Renal cortical epithelial cell (primary cell): ENCODE data around the gene SLC5A10. TPM values are rescaled to one million over a fixed set of nuclear protein-coding genes. Genes with fewer than 3 reads are reported as not detected.
"Not testable (repeated sequence)": the region's sequence is repeated elsewhere in the genome, so short reads cannot be mapped to it uniquely, and the experiment has no call there.

Experiments used
- DNase-seq: peaks from one replicate; pipeline ENCODE4 v3.0.0-alpha.2; 2011; ENCODE audit warnings: low read depth
- total RNA-seq: library from RNA; depleted of rRNA; stranded (reverse); fragments of >200 nt; gene quantifications from 2 replicates; pipeline ENCODE4 v1.2.3, GENCODE V29; 2014

Gene SLC5A10
- total RNA-seq, 1 donor from 2014 or later, result 0.50 TPM

GRCh38 chr17:19017804-19018599, 66.0 kb downstream of the SLC5A10 start:
- no peak for DNase-seq

- DNase-seq, result no peak
These were observed 66.6 kb downstream of the SLC5A10 start for GRCh38 chr17:19018600-19018950.

DNA sequence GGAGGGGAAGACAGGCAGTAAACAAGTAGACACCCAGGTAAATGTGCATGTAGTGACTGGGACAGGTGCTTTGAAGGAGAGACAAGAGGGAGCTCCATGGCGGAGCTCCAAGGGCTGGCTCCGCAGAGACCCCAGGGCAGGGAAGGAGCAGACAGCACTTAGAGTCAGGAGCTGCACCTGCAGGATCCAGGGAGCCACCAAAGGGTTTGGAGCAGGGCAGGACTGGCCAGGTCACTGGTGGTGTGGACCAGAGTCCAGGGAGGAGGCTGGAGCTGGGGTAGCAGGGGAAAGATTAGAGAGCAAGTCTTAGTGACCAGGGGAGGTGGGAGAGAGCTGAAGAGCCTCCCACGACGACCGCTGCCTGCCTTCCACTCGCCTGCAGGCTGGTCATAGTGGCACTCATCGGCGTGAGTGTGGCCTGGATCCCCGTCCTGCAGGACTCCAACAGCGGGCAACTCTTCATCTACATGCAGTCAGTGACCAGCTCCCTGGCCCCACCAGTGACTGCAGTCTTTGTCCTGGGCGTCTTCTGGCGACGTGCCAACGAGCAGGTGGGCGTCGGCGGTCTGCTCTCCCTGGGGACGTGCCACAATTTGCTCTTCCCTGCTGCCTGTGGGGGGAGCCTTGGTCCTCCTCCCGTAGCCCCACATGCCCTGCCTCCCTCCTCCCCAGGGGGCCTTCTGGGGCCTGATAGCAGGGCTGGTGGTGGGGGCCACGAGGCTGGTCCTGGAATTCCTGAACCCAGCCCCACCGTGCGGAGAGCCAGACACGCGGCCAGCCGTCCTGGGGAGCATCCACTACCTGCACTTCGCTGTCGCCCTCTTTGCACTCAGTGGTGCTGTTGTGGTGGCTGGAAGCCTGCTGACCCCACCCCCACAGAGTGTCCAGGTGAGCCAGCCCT, 67.3 kb downstream of the SLC5A10 start:
- no peak for DNase-seq

DNA sequence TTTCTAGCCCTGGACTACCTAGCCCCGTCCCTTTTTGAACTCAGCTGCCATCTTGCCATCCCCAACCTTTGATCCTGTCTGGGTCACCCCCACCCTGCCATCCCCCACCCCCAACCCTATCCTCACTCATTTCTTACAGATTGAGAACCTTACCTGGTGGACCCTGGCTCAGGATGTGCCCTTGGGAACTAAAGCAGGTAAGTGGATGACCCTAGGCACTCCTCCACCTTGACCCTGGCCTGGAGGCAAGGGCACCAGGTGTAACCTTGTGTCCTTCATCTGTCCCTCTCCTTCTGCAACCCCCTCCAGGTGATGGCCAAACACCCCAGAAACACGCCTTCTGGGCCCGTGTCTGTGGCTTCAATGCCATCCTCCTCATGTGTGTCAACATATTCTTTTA, 68.1 kb downstream of the SLC5A10 start:
- DNase-seq, result no peak

- not testable (repeated sequence) for DNase-seq
These were observed 69.2 kb downstream of the SLC5A10 start for GRCh38 chr17:19021011-19021621.

GRCh38 chr17:19021622-19022083, 69.7 kb downstream of the SLC5A10 start:
- DNase-seq, result no peak

GRCh38 chr17:19022128-19022527, 70.2 kb downstream of the SLC5A10 start:
- DNase-seq, result no peak

DNA sequence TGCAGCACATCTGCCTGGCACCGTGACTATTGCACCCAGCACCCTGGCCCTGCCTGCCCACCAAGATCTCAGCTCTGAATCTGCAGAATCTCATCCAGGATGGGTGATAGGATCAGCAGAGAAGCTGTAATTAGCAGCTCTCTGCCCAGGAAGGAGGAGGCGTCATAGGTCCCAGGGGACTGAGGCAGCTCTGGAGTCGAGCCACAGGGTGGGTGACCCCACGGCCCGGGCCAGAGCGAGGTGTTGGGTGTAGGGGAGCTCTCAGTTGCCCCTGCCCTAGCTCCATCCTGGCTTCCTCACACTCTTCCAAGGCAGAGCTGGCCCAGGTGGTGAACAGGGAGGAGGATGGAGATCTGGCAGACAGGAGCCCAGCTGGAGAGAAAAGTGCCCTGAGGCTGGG, 70.8 kb downstream of the SLC5A10 start:
- no peak for DNase-seq

DNA sequence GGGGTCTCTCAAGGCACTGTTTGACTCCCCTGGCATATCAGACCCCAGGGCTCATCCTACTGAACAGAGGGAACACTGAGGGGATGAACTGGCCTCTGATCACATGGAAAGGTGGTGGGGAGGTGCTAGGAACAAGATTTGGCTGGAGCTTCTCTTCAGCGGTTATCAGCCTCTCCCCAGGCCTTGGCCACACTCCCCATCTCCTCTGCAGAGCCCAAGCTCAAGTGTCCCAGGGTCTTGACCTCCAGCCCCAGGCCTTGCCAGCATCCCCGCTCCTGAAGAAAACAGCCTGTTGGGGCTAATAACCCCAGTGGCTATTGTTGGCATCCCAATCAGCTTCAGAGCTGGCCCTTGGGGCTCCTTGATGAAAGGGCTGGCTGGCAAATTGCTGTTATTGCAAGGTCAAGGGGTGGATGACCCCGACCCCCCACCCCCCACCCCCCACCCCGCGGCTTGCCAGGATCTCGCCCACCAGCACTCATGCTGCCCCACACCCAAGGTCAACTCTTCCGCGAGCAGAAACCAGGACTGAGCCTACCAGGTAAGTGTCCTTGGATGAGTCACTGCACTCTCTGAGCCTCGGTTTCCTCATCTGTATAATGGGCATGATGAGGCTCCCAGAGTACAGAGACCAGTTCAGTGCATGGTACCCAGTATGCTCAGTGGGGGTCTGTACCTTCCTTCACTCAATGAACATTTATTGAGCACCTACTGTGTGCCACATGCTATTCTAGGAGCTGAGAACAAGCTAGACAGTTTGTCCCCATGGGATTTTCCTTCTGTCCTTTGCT, 71.4 kb downstream of the SLC5A10 start:
- DNase-seq, result no peak

DNA sequence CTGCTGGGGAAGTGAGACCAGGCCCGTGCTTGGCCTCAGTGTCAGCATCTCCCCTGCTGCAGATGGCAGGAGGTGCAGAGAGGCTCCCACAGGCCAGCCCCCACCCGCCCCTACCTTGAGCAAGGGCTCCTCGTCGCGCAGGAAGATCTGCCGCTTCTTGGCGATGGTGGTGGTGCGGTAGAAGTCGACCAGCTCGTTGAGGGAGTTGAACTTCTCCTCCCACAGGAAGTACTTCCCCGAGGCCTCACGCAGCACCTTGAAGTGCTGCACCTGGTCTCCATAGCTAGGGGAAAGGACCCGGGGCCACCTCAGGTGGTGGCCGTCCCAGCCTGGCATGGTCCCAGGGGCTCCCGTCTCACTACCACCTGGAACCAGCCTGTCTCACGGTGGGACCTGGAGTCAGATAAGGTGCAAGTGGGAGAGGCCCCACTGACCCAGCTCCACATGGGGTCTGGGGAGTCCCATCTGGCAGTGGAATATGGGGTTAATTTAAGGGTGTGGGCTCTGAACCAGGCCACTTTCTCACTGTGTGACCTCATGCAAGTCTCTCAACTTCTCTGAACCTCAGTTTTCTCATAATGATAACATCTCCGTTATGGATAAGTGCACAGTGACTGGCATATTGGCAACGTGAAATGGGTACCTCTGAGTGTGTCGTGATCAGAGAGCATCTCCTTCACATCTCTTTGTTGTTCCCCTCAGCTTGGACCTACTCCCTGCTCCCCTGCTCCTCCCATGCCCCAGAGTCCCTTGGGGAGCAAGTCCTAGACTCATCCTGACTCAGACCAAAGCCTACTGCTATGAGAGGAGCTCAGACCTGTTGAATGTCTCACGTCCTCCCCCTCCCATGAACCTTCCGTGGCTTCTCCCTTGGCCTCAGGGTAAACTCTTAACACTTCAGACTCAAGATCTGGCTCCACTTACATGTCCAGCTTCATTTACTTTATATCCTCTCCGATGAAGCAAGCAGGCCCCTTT, 72.4 kb downstream of the SLC5A10 start:
- DNase-seq, result peak; percentile 19

DNA sequence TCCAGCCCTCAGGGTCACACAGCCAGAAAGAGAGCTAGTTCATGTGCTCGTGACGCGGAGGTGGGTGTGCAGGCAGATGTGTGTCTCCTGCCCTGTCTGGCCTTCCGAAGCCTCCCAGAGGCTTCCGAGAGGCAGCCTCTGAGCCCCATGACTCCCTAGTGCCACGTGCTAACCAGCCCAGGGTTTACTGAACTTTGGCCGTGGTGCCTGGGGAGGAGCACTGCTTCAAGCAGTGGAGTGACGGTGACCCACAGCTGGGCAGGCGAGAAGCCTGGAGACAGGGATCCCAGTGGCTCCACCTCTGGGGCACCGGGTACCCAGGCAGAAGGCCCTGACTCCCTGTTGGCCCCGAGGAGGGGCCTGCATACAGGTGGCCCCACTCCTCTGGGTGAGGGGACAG, 76.7 kb downstream of the SLC5A10 start:
- not testable (repeated sequence) for DNase-seq

- DNase-seq, result not testable (repeated sequence)
These were observed 77.8 kb downstream of the SLC5A10 start for GRCh38 chr17:19029740-19030139.

DNA sequence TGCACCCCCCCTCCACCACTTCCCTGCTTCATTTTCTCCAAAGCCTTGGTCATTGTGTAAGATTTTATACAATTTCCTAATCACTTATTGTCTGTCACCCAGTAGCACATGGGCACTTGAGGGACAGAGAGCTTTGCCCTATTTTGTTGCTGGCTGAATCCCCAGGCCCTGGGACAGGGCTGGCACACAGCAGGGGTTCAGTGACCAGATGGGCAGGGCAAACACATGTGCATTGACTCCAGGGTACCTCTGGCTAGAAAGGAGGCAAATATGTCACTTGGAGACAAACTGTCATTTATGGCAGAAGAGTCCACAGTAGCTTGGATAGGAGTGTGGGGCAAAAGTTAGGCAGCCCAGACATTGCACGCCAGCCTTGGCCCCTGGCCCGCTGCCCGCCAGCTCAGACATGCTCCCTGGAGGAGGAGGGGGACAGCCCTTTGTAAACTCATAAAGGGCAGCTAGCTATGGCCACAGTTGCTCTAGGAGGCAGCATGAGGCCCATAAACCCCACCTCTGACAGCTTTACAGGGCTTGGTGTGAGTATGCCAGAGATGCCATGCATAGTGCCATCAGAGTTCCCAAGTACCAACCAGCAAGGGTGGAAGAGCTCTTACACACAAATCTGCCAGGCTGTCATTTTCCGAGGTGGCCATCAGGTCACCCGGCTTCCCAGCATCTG, 78.9 kb downstream of the SLC5A10 start:
- DNase-seq, result not testable (repeated sequence)

GRCh38 chr17:19031729-19032128, 79.8 kb downstream of the SLC5A10 start:
- not testable (repeated sequence) for DNase-seq

DNA sequence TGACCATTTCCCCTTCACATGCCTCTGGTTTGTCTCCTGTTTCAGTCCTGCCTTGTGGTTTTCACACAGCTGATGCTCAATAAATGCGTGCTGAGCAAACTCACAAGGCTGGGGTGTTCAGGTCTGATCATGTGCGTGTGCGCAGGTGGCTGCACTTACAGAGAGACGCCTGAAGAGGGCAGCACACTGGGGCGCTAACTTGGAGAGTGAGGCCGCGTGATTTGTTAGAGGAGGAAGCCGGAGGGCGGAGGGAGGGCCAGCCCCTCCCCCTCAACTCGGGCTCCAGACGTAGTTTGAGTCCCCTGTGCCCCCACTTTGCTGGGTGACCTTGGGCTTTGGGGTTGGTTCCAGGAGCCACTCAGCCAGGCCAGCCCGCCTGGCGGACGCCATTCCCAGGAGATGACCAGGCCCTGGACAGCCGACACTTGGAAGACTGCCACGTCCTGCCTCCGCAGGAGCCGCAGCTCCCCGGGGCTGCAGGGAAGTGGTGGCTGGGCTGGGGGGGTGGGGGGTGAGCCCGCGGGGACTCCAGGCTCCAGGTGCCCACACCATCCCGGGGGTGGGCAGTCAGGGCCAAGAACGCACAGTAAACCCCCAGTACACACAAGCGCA, 80.5 kb downstream of the SLC5A10 start:
- not testable (repeated sequence) for DNase-seq

DNA sequence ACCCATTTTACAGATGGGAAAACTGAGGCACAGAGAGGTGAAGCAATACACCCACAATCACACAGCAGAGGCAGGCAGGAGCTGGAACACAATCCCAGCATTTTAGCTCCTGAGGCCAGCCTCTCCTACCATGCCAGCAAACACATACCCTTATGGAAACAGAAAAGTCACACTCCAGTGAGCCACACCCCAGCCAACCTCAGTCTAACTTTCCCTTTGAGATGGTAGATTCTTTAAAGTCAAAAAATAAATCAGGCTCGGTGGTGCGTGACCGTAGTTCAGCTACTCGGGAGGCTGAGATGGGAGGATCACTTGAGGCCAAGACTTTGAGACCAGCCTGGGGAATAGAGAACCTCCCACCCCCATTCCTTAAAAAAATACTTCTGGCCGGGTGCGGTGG, 84.2 kb downstream of the SLC5A10 start:
- not testable (repeated sequence) for DNase-seq

GRCh38 chr17:19037547-19037946, 85.6 kb downstream of the SLC5A10 start:
- DNase-seq, result not testable (repeated sequence)

DNA sequence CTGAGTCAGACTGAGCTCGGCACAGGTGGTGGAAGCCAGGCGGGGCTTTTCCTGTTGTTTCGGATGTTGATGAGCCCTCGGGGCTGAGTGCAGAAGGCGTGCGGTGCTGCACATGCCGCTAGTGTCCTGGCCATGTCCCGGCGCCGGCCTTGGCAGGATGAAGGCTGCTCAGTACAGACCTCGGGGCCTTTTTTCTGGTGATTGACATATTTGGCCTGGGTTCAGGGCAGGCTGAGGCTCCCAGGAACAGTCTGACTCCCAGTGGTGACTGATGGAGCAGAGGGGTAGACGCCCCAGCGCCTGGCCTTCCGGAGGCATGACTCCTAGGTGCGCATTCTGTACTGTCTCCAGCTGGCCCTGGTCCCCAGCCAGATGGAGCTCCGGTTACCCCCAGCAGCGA, 86.0 kb downstream of the SLC5A10 start:
- DNase-seq, result not testable (repeated sequence)

DNA sequence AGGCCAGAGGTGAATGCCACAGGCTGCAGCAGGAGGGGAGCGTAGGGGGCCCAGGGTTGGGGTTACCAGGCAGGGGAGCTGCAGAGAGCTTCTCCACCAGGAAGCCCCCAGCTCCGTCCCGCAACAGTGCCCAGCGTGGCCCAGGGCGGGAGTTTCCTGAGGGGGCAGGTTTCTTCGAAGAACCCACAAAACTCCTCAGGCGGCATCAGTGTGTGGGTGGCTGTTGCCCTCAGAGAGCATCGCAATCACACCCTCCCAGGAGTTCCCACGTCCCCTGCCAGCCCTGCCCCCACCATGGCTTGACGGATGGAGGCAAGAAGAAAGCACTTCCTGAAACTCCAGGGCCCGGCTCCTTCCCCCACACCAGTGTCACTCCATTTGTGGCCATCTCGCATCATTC, 86.8 kb downstream of the SLC5A10 start:
- DNase-seq, result not testable (repeated sequence)
